Measurements from ENCODE around the gene KIAA0825.
"Not testable (repeated sequence)": the region's sequence is repeated elsewhere in the genome, so short reads cannot be mapped to it uniquely, and the experiment has no call there.

Gene KIAA0825

GRCh38 chr5:94240134-94240533 is 378.3 kb downstream of the KIAA0825 start:
- no peak for DNase-seq

GRCh38 chr5:94239266-94239665 is 379.1 kb downstream of the KIAA0825 start:
- no peak for DNase-seq

- no peak for DNase-seq
These were observed 383.4 kb downstream of the KIAA0825 start for GRCh38 chr5:94234987-94235386.

- DNase-seq: no peak
These were observed 389.6 kb downstream of the KIAA0825 start for GRCh38 chr5:94228791-94229190.

GRCh38 chr5:94223235-94223634 is 395.2 kb downstream of the KIAA0825 start:
- no peak for DNase-seq

GRCh38 chr5:94218374-94218773 is 400.0 kb downstream of the KIAA0825 start:
- no peak for DNase-seq

- no peak for DNase-seq
These were observed 400.7 kb downstream of the KIAA0825 start for GRCh38 chr5:94217745-94218144.

GRCh38 chr5:94217216-94217615 is 401.2 kb downstream of the KIAA0825 start:
- DNase-seq: no peak

GRCh38 chr5:94212476-94212875 is 405.9 kb downstream of the KIAA0825 start:
- DNase-seq: no peak

- no peak for DNase-seq
These were observed 408.5 kb downstream of the KIAA0825 start for GRCh38 chr5:94209774-94210355.

GRCh38 chr5:94209272-94209671 is 409.1 kb downstream of the KIAA0825 start:
- DNase-seq: no peak

GRCh38 chr5:94199566-94199965 is 418.8 kb downstream of the KIAA0825 start:
- no peak for DNase-seq

- no peak for DNase-seq
These were observed 420.4 kb downstream of the KIAA0825 start for GRCh38 chr5:94197970-94198369.

- DNase-seq: no peak
These were observed 421.5 kb downstream of the KIAA0825 start for GRCh38 chr5:94196953-94197352.

GRCh38 chr5:94192658-94193391 is 425.6 kb downstream of the KIAA0825 start:
- DNase-seq: no peak

- no peak for DNase-seq
These were observed 426.8 kb downstream of the KIAA0825 start for GRCh38 chr5:94191604-94192003.

GRCh38 chr5:94188725-94189124 is 429.7 kb downstream of the KIAA0825 start:
- DNase-seq: no peak

GRCh38 chr5:94184870-94185269 is 433.5 kb downstream of the KIAA0825 start:
- DNase-seq: no peak

- DNase-seq: no peak
These were observed 436.5 kb downstream of the KIAA0825 start for GRCh38 chr5:94181895-94182294.

- no peak for DNase-seq
These were observed 437.6 kb downstream of the KIAA0825 start for GRCh38 chr5:94180761-94181160.

- DNase-seq: no peak
These were observed 442.5 kb downstream of the KIAA0825 start for GRCh38 chr5:94175912-94176311.

- DNase-seq: no peak
These were observed 443.5 kb downstream of the KIAA0825 start for GRCh38 chr5:94174748-94175411.

- DNase-seq: no peak
These were observed 445.3 kb downstream of the KIAA0825 start for GRCh38 chr5:94173100-94173499.

GRCh38 chr5:94171070-94171469 is 447.3 kb downstream of the KIAA0825 start:
- DNase-seq: not testable (repeated sequence)

All from NCI-H1092 treated with DMSO at 0.1 percent for 48 hours (cell line).